Breast epithelium (tissue), 3 donors: ENCODE measurements around the gene CCDC82.

Source experiments
- CTCF ChIP-seq, 3 donors: fragments of 450-650 bp; IDR thresholded peaks; one replicate each; pipeline ENCODE4 v1.5.1; 2016 to 2017; ENCODE audit warnings: antibody characterized with exemption in 3 of 3, mild to moderate bottlenecking in 3 of 3, moderate library complexity in 3 of 3
- POLR2A ChIP-seq: fragments of 450-650 bp; IDR thresholded peaks from one replicate; pipeline ENCODE4 v1.6.1; 2016; ENCODE audit warnings: antibody characterized with exemption, mild to moderate bottlenecking, moderate library complexity
- POLR2AphosphoS5 ChIP-seq, 3 donors: sonication (generic); formaldehyde crosslinking; IDR thresholded peaks; one replicate each; pipeline ENCODE4 v1.6.1; 2017; ENCODE audit warnings: antibody characterized with exemption in 3 of 3

DNA sequence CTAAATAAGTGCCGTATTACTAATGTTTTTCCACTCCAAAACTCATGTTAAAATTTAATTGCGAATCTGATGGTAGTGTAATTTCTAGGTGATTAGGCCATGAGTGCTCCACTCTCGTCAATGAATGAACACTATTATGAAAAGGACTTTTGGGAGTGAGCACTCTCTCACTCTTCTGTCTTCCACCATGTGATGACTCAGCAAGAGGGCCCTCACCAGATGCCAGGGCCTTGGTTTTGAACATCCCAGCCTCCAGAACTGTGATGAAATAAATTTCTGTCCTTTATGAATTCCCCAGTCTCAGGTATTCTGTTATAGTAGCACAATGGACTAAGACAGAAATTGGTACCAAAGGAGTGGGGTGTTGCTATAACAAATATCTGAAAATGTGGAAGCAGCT is 8.2 kb upstream of the CCDC82 start:
- no peak for TF ChIP-seq CTCF (IDR thresholded peaks at IDR 0.05)
- no peak for TF ChIP-seq POLR2A
- TF ChIP-seq POLR2AphosphoS5 (IDR thresholded peaks at IDR 0.05) = no peak
